GM13977 (cell line): ENCODE results near the gene SELENOI.

Experiments used
- DNase-seq: peaks from one replicate; pipeline ENCODE4 v3.0.0; 2012; ENCODE audit warnings: low spot score
- in situ Hi-C: fragments of 300-500 bp; cut with MboI; formaldehyde crosslinking; loops from one replicate; pipeline ENCODE4 v1.12.0; 2022; ENCODE audit warnings: low sequenced_read_pairs, low pct_unique_long_range_greater_than_20kb, mixed read lengths, inconsistent platforms; ENCODE audit not compliant: unreplicated experiment
- TF ChIP-seq, protein P1 (sequence below): IDR thresholded peaks from 2 replicates; pipeline ENCODE4 v1.5.1; 2012; ENCODE audit warnings: mild to moderate bottlenecking, control low read depth; ENCODE audit not compliant: insufficient read depth; ENCODE audit errors: extremely low read depth, missing control alignments

The SELENOI gene

DNA sequence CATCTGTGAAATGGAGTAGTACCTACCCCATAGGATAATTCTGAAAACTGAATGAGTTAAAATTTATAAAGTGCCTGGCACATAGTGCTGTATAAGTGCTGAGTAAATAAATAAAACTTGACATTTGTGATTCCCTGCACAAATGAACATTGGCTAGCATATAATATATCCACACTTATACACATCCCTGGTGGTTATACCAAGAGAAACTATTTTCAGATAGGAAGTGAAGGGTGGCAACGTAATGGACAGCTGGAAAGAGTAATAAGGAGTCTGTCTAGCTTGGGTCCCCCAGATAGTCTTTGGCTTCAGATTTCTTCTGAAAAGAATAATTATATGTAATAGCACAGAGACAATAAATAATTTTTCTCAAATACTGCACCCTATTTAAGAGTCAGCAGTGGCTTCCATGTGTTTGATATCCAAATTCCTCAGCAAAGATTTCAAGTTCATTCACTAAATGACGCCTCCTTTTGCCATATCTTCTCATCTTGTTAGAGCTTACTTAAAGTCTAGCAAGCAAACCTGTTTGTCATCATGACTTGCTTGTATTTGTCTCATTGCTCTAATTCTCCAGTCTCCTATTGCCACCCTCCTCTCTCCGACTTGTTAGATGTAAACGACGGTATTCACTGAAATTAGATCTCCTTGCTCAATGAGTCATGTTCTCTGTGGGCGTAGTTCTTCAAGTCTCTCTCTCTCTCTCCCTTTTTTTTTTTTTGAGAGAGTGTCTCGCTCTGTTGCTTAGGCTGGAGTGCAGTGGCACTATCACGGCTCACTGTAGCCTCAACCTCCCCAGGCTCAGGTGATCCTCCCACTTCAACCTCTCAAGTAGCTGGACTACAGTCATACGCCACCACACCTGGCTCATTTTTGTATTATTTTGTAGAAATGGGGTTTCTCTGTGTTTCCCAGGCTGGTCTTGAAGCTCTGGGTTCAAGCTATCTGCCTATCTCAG, 9.4 kb downstream of the SELENOI start:
- in situ Hi-C loops, result no loop called here
- TF ChIP-seq, protein P1, sequence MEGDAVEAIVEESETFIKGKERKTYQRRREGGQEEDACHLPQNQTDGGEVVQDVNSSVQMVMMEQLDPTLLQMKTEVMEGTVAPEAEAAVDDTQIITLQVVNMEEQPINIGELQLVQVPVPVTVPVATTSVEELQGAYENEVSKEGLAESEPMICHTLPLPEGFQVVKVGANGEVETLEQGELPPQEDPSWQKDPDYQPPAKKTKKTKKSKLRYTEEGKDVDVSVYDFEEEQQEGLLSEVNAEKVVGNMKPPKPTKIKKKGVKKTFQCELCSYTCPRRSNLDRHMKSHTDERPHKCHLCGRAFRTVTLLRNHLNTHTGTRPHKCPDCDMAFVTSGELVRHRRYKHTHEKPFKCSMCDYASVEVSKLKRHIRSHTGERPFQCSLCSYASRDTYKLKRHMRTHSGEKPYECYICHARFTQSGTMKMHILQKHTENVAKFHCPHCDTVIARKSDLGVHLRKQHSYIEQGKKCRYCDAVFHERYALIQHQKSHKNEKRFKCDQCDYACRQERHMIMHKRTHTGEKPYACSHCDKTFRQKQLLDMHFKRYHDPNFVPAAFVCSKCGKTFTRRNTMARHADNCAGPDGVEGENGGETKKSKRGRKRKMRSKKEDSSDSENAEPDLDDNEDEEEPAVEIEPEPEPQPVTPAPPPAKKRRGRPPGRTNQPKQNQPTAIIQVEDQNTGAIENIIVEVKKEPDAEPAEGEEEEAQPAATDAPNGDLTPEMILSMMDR, result no peak
- no peak for DNase-seq

DNA sequence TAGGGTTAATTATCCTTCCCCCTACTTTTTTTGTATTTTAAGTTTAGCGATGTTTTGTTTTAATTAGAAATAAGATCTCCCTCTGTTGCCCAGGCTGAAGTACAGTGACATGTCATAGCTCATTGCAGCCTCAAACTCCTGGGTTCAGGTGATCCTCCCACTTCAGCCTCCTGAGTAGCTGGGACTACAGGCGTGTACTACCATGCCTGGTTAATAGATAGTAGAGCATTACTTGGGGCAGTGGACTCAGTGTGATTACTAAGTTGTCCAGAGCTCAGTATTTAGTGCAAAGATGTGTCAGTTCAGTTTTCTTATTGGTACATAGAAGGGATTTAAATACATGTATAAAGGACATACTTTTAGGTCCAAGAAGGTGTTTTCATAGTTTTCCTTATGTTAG, 10.2 kb downstream of the SELENOI start:
- no peak for DNase-seq
- TF ChIP-seq, protein P1, result no peak
- in situ Hi-C loops, result no loop called here

DNA sequence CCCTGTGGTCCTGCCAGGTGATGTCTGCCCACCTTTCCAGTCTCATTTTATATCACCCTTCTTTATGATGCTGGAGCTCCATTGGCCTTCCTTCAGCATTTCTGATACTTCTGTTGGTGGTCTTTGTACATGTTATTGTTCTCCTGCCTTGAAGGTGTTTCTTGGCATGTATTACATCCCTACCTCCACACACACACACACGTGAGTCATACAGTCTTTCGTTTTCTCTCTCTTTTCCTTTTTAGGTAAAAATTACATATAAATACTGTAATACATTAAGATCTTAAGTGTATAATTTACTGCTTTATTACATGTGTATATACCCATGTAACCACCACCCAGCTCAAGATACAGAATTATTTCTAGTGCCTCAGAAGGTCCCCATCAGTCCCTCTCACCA, 10.8 kb downstream of the SELENOI start:
- in situ Hi-C loops, result no loop called here
- TF ChIP-seq, protein P1, result no peak
- DNase-seq, result no peak

- in situ Hi-C loops, result no loop called here
- no peak for DNase-seq
- TF ChIP-seq, protein P1, result no peak
Measured at GRCh38 chr2:26359886-26360473, 14.0 kb downstream of the SELENOI start.

DNA sequence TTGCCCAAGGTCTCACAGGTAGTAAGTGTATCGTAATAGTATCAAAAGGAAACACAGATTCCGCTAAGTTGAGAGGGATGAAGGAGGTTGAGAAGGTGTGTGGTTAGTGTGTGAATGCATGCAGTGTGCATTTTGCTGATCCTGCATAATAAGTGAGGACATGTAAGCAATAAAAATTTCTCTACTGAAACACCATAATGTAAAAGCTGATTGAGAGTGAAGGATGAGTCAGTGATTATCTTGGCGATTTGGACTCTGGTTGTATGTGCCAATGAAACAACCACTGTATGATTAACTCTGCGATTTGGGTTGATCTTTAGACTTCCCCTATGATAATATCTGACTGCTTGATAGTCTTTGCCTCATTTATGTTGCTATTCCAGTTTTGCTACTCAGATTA, 17.4 kb downstream of the SELENOI start:
- in situ Hi-C loops, result no loop called here
- no peak for DNase-seq

GRCh38 chr2:26363958-26364357, 18.0 kb downstream of the SELENOI start:
- in situ Hi-C loops, result no loop called here
- no peak for DNase-seq
- TF ChIP-seq, protein P1, result no peak

More for the DNA sequence above, 17.4 kb downstream of the SELENOI start:
- TF ChIP-seq, protein P1, result no peak
